MM.1S (cell line): ENCODE data around the gene TMEM253.

Experiments used
- DNase-seq: peaks from one replicate; pipeline ENCODE4 v3.0.0-alpha.2; 2015
- H2AFZ ChIP-seq: fragments of 300-600 bp; sonication (generic); 2 replicates; pipeline ENCODE4 v1.6.0; 2016; ENCODE audit warnings: antibody characterized with exemption, low read length
- H3F3A ChIP-seq: fragments of 300-600 bp; sonication (generic); 2 replicates; pipeline ENCODE4 v1.6.1; 2016; ENCODE audit warnings: mild to moderate bottlenecking, antibody characterized with exemption, low read length, moderate library complexity, mixed read lengths; ENCODE audit not compliant: insufficient read depth
- H3K27ac ChIP-seq: fragments of 300-600 bp; sonication (generic); 2 replicates; pipeline ENCODE4 v1.5.1; 2016; ENCODE audit warnings: mild to moderate bottlenecking, low read length
- H3K27me3 ChIP-seq: fragments of 300-600 bp; sonication (generic); replicated peaks from 2 replicates; pipeline ENCODE4 v1.6.0; 2016; ENCODE audit warnings: low read length; ENCODE audit not compliant: insufficient read depth
- H3K36me3 ChIP-seq: fragments of 300-600 bp; sonication (generic); replicated peaks from 2 replicates; pipeline ENCODE4 v1.6.1; 2016; ENCODE audit warnings: mild to moderate bottlenecking, low read length, mixed read lengths; ENCODE audit not compliant: insufficient read depth
- H3K4me1 ChIP-seq: fragments of 300-600 bp; sonication (generic); 2 replicates; pipeline ENCODE4 v1.6.1; 2016; ENCODE audit warnings: low read length, mixed read lengths
- H3K4me2 ChIP-seq: fragments of 300-600 bp; sonication (generic); 2 replicates; pipeline ENCODE4 v1.6.0; 2016; ENCODE audit warnings: low read depth, low read length
- H3K4me3 ChIP-seq: fragments of 300-600 bp; sonication (generic); 2 replicates; pipeline ENCODE4 v1.5.1; 2016; ENCODE audit warnings: low read length, mixed read lengths
- H3K79me2 ChIP-seq: fragments of 300-600 bp; sonication (generic); 2 replicates; pipeline ENCODE4 v1.6.1; 2016; ENCODE audit warnings: mixed run types, low read length, mixed read lengths
- H3K9ac ChIP-seq: fragments of 300-600 bp; sonication (generic); 2 replicates; pipeline ENCODE4 v1.6.1; 2016; ENCODE audit warnings: low read length, mixed read lengths
- H3K9me2 ChIP-seq: fragments of 300-600 bp; sonication (generic); replicated peaks from 2 replicates; pipeline ENCODE4 v1.6.1; 2016; ENCODE audit warnings: mild to moderate bottlenecking, low read length, mixed read lengths; ENCODE audit not compliant: insufficient read depth
- H3K9me3 ChIP-seq: fragments of 300-600 bp; sonication (generic); replicated peaks from 2 replicates; pipeline ENCODE4 v1.6.1; 2016; ENCODE audit warnings: mild to moderate bottlenecking, low read length, mixed read lengths; ENCODE audit not compliant: insufficient read depth
- H4K20me1 ChIP-seq: fragments of 300-600 bp; sonication (generic); 2 replicates; pipeline ENCODE4 v1.6.1; 2016; ENCODE audit warnings: mild to moderate bottlenecking, low read length, moderate library complexity, mixed read lengths; ENCODE audit not compliant: insufficient read depth
- EZH2 ChIP-seq: fragments of 300-600 bp; sonication (generic); optimal IDR thresholded peaks from 2 replicates; pipeline ENCODE3; 2017; ENCODE audit warnings: low read depth, mild to moderate bottlenecking, antibody characterized with exemption, low read length, mixed read lengths
- EZH2phosphoT487 ChIP-seq: fragments of 300-600 bp; sonication (generic); IDR thresholded peaks from 2 replicates; pipeline ENCODE4 v1.6.1; 2018; ENCODE audit warnings: antibody characterized with exemption, low read length
- TF ChIP-seq, protein P1 (sequence below): fragments of 300-600 bp; sonication (generic); IDR thresholded peaks from 2 replicates; pipeline ENCODE4 v1.5.1; 2016; ENCODE audit warnings: antibody characterized with exemption, low read length, mixed read lengths

The TMEM253 gene

DNA sequence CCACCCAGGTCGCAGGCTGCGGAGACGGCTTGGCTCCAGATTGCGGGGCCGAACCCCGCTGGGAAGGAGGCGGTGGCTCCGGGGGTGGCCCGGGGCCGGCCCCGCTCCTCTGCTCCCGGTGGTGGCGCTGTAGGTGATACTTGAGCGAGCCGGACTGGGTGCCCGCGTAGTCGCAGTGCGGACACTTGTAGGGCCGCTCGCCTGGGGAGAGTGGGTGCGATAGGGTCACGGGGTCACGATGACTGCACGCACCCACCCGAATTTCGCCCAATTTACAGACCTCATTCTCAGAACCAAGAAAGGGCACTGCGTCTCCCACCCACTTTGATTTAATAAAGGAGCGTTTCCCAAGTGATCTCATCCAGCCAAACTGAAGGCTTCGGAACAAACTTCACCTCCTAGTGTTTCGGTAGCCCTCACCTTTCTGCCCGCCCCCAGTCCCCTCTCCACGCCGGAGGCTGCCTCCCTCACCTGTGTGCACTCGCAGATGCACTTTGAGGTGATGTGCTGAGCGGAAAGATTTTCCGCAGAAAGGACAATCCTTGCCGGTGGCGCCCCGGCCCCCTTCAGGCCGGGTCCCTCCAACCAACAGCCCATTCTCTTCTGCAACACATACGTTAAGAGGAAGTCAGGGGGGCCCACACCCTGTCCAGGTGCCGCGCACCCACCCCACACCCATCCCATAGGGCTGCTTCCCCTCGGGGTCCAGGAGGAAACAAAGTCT, 9.8 kb upstream of the TMEM253 start:
- no peak overlapping the region for H2AFZ ChIP-seq
- no peak overlapping the region for H3K27ac ChIP-seq
- no peaks in the 10 kb centered on the region for H3K9me3 ChIP-seq
- no peak overlapping the region for H3K9ac ChIP-seq
- H3F3A ChIP-seq = no peaks in the 10 kb centered on the region
- H3K36me3 ChIP-seq = no peaks in the 10 kb centered on the region
- no peaks in the 10 kb centered on the region for H3K9me2 ChIP-seq
- no peak overlapping the region for H3K4me2 ChIP-seq
- H4K20me1 ChIP-seq = no peaks in the 10 kb centered on the region
- DNase-seq = no peak
- TF ChIP-seq EZH2phosphoT487 = no peak
- TF ChIP-seq, protein P1, sequence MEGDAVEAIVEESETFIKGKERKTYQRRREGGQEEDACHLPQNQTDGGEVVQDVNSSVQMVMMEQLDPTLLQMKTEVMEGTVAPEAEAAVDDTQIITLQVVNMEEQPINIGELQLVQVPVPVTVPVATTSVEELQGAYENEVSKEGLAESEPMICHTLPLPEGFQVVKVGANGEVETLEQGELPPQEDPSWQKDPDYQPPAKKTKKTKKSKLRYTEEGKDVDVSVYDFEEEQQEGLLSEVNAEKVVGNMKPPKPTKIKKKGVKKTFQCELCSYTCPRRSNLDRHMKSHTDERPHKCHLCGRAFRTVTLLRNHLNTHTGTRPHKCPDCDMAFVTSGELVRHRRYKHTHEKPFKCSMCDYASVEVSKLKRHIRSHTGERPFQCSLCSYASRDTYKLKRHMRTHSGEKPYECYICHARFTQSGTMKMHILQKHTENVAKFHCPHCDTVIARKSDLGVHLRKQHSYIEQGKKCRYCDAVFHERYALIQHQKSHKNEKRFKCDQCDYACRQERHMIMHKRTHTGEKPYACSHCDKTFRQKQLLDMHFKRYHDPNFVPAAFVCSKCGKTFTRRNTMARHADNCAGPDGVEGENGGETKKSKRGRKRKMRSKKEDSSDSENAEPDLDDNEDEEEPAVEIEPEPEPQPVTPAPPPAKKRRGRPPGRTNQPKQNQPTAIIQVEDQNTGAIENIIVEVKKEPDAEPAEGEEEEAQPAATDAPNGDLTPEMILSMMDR = no peak
- no peak for TF ChIP-seq EZH2
- no peaks in the 10 kb centered on the region for H3K27me3 ChIP-seq
- no peaks in the 10 kb centered on the region for H3K79me2 ChIP-seq
- H3K4me1 ChIP-seq = no peaks in the 10 kb centered on the region
- no peak overlapping the region for H3K4me3 ChIP-seq

DNA sequence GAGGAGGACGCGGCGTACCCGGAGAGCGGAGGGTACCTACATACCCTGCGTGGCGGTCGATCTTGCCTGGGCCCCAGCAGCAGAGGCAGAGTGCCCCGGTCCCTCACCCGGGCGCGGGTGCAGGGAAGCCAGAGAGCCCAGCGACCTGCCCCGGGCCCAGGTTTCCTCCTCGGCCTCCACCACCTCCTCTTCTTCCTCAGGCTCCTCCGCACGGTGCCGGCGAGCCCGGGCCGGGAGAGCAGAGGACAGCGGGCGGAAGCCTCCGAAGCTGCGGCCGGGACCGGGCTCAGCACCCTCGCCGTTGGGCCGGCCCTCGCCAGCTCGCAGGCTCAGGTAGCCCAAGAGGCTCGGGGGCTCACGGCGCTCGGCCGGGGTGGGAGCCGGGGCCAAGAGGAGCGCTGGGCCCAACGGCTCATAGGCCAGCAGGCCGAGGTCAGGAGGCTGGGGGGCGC, 9.0 kb upstream of the TMEM253 start:
- no peaks in the 10 kb centered on the region for H4K20me1 ChIP-seq
- no peak for DNase-seq
- TF ChIP-seq, protein P1 = no peak
- H3F3A ChIP-seq = no peaks in the 10 kb centered on the region
- no peaks in the 10 kb centered on the region for H3K9me2 ChIP-seq
- H2AFZ ChIP-seq = no peak overlapping the region
- H3K27ac ChIP-seq = no peak overlapping the region
- H3K4me1 ChIP-seq = no peaks in the 10 kb centered on the region
- no peaks in the 10 kb centered on the region for H3K36me3 ChIP-seq
- no peak overlapping the region for H3K4me2 ChIP-seq
- H3K79me2 ChIP-seq = no peaks in the 10 kb centered on the region
- no peak overlapping the region for H3K4me3 ChIP-seq
- no peaks in the 10 kb centered on the region for H3K27me3 ChIP-seq
- H3K9ac ChIP-seq = no peak overlapping the region
- H3K9me3 ChIP-seq = no peaks in the 10 kb centered on the region

DNA sequence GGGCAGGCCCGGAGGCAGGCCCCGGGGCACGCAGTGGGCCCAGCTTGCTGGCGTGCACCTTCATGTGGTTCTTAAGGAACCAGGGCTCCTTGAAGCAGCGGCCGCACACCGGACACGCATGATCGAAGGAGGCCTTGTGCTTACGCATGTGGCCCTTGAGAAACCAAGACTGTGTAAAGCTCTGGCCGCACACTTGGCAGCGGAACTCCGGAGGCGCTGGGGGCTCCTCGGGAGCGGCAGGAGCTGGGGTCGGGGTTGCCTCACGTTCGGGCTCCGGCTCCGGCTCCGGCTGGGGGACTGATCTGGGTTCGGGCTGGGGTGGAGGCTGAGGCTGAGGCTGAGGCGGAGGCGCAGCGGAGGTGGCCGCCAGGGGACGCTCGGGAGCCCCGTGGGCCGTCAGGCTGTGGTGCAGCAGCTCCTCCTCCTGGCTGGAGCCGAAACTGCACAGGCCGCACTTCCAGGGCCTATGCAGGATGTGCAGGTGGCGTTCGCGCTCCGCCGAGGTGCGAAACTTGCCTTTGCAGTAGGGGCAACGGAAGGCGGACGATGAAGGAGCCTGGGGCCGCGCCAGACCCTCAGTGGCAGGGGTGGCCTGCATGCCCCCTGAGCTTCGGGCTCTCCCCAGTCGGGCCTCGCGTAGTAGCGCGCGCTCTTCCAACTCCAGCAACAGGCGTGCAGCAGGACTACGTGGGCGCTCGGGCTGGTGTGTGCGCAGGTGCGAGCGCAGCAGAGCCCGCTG, 8.4 kb upstream of the TMEM253 start:
- H4K20me1 ChIP-seq = no peaks in the 10 kb centered on the region
- H3K4me2 ChIP-seq = 0 out of 2 replicates have a peak overlapping the region, but pooled peaks have one; percentile 15
- no peak overlapping the region for H2AFZ ChIP-seq
- H3K4me3 ChIP-seq = no peak overlapping the region
- H3K9me2 ChIP-seq = no peaks in the 10 kb centered on the region
- no peaks in the 10 kb centered on the region for H3K9me3 ChIP-seq
- H3K36me3 ChIP-seq = no peaks in the 10 kb centered on the region
- no peak for TF ChIP-seq EZH2phosphoT487
- TF ChIP-seq, protein P1 = peak; percentile 97
- H3K9ac ChIP-seq = no peak overlapping the region
- no peaks in the 10 kb centered on the region for H3K4me1 ChIP-seq
- no peaks in the 10 kb centered on the region for H3K27me3 ChIP-seq
- peak; percentile 70 for DNase-seq
- H3K79me2 ChIP-seq = no peaks in the 10 kb centered on the region
- no peak overlapping the region for H3K27ac ChIP-seq
- H3F3A ChIP-seq = no peaks in the 10 kb centered on the region
